ENCODE data around the gene STC2.
"Not testable (repeated sequence)": the region's sequence is repeated elsewhere in the genome, so short reads cannot be mapped to it uniquely, and the experiment has no call there.

STC2 gene

GRCh38 chr5:173293817-173294672 lies 34.2 kb downstream of the STC2 start:
- DNase-seq = peak; percentile 77 to 78

DNA sequence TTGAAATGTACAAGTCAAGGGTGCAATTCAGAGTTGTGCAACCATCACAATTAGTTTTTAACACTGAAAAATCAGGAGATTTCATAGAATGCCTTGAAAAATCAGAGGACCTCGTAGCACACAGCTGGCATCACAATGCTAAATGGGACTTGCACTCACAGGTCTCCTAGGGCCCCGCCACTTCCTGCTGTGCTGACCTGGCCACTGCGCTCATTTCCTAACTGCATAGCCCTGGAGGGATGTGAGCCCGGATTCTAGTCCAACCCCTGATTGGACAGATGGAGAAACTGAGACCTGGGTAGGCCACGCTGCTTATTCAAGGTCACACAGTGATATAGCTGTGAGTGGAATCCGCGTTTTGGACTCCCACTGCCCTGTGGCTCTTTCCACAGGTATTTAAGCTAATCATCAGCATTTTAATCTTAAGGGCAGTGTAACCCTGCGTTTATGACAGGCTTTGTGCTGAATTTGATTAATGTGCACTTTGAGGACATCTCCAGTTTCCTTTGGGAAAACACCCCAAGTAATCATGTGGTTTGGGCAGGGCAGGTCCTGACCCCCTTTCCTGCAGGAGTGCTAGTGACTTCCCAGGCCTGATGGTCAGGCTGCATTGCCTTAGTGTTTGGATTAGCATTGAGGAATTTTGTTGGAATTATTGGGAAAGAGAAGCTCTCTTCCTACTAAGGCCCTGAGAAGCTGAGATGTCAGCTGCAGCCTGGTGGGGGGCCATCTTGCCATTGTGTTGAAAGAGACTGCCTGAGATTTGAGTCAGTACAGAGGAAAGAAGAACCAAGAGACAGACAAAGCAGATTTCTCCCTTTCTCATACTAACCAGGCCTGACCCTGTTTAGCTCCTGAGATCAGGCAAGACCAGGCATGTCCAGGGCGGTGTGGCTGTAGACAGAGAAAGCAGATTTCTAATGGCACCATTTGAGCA lies 36.2 kb downstream of the STC2 start:
- DNase-seq = no peak

DNA sequence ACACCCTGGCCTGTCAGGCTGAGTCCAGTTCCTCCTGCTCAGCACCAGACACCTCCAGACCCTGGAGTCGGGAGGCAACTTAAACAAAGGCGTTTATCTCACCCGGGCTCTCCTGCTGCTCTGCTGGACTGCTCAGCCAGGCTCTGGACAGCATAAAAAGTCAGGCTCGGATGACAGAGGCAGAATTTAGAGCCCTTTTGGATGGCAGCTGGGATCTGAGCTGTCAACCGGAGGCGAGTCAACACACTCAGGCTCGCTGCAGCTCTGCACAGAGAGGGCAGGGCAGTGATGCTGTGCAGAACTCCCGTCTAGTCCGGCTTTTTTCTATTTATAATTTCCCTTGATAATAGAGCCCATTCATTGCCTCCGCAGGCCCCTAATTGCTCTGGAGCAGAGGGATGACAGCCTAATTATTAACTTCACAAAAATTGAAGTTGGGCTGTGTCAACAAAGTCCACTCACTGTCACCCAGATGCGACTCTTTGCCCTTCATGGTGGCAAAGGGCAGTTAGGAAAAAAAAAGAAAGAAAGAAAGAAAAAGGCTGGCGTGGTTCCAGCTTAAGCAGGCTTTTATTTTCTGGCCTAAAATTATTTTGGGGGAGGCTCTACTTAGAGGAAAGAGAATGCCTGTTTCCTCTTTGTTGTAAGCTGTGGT lies 37.6 kb downstream of the STC2 start:
- no peak for DNase-seq

DNA sequence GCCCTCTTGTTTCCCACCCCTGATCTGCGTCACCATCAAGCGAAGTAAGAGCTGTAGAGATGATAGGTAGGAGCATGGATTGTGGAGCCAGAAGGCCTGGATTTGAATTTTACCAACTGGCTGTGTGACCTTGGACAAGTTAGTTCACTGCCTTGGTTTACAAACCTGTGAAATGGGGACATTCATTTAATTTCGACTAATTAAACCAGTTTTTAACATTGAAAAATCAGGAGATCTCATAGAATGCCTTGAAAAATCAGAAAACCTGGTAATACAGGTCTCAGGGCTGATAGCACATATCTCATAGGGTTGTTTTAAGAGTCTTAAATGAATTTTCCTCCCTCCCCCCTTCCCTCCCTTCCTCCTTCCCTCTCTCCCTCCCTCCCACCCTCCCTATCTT lies 38.8 kb downstream of the STC2 start:
- DNase-seq = no peak

- no peak for DNase-seq
These were observed 39.6 kb downstream of the STC2 start for GRCh38 chr5:173288632-173289031.

DNA sequence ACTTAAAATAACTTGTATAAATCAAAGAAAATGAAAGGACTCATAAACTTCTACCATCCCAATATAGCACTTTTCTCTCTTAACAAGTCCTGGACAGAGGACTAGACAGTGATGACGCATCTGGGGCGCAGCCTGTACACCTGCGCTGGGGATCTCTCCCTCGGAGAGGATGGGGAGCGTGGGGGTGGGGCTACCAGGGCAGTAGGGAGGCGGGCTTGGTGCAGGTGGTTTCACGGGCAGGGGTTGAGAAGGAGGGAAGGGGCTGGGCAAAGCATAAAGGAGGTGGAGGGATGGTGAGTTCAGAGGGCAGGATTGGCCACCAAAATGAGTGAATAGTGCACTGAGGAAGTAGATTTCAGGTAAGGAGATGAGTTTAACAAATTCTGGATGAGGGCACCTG lies 41.1 kb downstream of the STC2 start:
- no peak for DNase-seq

DNA sequence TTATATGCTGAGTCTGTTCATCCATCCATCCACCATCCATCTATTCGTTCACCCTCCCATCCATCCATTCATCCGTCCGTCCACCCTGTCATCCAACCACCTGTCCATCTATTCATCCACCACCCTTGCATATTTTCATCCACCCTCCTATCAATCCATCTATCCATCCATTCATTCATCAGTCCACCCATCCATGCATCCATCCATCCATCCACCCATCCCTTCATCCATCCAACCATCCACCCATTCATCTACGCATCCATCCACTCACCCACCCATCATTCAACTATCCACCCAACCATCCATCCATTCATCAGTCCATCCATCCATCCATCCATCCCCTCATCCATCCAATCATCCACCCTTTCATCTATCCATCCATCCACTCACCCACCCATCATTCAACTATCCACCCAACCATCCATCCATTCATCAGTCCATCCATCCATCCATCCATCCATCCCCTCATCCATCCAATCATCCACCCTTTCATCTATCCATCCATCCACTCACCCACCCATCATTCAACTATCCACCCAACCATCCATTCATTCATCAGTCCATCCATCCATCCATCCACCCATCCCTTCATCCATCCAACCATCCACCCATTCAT lies 43.8 kb downstream of the STC2 start:
- not testable (repeated sequence) for DNase-seq

- peak; percentile 61 to 72 for DNase-seq
These were observed 44.6 kb downstream of the STC2 start for GRCh38 chr5:173283318-173284288.

- no peak for DNase-seq
These were observed 45.3 kb downstream of the STC2 start for GRCh38 chr5:173282916-173283315.

DNA sequence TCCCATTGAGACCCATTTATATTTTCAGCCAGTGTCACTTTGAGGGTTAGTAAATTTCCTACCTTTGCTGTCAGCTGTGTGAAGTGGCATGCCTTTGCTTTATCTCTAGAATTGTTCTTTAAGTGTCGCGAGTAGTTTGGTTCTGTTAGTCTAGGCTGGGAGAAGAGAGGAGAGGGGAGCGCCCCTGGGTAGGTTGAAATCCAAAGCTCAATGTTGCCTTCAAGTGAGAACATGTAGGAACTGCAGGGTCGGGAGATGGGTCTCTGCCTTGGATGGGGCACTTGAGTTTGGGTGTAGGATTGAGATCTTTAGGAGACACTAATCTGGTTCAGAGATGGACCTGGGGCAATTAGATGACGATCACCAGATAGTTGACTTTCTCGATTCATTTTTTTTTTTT lies 46.3 kb downstream of the STC2 start:
- DNase-seq = no peak

DNA sequence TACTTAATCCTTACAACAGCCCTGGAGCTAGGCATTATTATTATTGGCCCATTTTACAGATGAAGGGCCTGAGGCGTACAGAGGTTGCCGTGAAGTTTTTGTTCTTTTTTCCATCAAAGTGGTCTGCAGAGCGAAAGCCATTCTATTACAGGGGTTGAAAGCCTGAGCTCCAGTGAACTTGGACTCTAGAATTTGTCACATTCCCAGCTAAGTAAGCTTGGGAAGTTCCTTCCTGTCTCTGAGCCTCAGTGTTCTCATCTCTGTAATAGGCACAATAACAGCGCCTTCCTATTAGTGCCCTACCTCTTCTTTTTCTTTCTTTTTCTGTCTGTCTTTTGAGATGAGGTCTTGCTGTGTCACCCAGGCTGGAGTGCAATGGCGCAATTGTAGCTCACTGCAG lies 49.0 kb downstream of the STC2 start:
- no peak for DNase-seq

GRCh38 chr5:173278641-173279040 lies 49.6 kb downstream of the STC2 start:
- DNase-seq = no peak

- DNase-seq = no peak
These were observed 50.0 kb downstream of the STC2 start for GRCh38 chr5:173278172-173278571.

DNA sequence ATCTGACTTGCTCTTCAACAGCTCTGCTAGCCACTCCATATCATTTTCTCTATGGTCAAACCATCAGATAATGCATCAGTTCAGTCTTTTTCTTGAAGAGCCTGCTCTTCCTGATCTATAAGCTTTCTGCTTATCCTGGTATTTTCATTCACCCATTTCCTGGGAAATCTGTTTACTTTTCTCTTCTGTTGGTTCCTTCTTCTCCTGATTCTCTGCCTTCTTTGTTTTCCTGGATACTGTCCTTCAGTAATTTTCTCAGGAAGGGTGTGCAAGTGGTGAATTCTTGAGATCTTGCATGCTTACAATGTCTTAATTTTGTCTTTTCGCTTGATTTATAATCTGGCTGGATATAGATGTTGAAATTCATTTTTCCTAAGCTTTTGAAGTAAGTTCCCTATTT lies 53.4 kb downstream of the STC2 start:
- DNase-seq = no peak

DNA sequence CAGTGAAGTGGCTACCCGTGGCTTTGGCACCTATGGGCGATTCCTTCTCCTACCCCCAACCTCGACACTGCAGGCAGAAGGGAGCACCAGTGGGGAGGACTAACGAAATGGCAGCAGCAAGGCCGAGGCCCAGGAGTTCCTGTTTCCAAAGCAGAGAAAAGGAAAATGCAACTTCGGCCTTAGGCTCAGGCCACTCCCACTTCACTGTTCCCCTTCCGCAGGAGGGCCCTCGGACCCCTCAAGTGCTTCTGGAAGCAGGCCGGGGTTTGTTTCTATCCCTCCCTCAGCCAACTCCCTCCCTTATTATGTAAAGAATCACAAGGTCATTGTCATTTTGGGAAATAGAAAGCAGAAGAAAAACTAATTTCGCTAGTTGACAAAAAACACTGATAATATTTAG lies 56.8 kb downstream of the STC2 start:
- DNase-seq = no peak

DNA sequence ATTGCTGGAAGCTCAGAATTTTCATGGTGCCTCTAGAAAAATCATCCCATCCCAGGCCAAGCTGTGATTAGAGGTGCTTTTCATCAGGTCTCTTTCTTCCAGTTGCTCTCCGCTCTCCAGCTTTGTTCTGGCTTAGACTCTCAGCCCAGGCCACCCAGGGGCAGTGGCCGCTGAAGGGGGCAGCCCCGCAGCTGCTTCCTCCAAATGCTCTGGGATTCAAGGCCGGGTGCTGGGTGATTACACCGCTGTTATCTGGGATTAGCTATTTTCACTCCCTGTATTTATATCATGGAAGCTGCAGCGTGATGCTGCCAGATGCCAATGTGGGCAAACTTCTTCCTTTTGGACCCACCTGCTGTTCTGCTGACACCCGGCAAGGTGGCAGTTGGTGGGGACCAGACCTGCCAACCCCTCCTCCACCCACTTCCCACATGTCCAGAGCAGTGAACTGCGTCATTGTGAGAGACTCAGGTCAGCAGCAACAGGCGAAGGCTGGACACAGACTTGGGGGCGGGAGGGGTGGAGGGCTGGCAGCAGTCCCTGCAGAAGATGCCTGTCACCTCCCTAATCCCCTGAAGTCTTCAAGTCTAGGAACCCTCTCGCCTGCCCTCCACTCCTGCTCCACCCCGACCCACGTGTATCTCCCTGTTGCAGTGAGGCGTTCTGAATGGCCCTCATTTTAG lies 59.3 kb downstream of the STC2 start:
- DNase-seq = no peak

GRCh38 chr5:173265433-173265832 lies 62.8 kb downstream of the STC2 start:
- no peak for DNase-seq
